SHP77 treated with DMSO at 0.1 percent for 48 hours (cell line): Measurements from ENCODE around the gene PSTPIP2.

Source experiments
- DNase-seq: peaks from one replicate; lab custom pipeline; 2025; lab: John Stamatoyannopoulos, UW

PSTPIP2 gene

DNA sequence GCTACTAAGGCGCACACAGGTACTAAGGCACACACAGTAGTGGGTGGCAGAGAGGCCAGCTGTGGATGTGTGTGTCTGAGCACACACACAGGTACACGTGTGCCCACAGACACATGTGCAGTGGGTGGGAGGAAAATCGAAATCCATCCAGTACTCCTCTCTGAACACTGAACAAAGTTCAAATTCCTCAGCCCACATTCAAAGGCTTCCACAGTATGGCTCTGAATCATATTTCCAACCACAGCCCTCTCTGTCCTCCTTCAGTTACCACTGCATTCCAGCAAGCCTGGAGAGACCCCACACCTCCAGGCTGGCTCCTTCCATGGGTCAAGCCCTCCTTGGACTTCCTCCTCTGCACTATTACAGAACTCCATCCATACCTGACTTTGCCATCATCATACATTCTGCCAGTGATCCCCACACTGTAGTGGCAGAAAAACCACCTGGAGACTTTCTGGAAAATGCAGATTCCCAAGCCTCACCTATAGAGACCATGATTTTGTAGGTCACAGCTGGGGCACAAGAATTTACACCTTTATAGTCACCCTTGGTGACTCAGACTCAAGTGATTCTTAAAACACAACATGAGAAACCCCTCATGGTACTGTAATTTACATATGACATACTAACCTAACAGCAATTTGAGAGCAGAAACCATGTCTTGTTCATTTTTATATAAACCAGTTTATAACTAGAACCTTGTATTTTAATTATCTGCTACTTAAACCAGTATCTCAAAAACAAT is 136.3 kb downstream of the PSTPIP2 start:
- DNase-seq = no peak
